ENCODE measurements around the gene TCEA2.

The TCEA2 gene

GRCh38 chr20:64035933-64036345 is 27.1 kb upstream of the TCEA2 start, which contains the start of gene C20orf204:
Gene C20orf204 (plus strand): TSS chr20:64036182. CDS start chr20:64036324, 142 bp downstream.
- no peak for DNase-seq (ENCODE audit: low read depth)

GRCh38 chr20:64036346-64037198 is 26.4 kb upstream of the TCEA2 start:
- no peak for DNase-seq (ENCODE audit: low read depth)

GRCh38 chr20:64037199-64037497 is 25.9 kb upstream of the TCEA2 start:
- no peak for DNase-seq (ENCODE audit: low read depth)

- DNase-seq (ENCODE audit: low read depth): no peak
Observed at GRCh38 chr20:64037498-64038213, 25.3 kb upstream of the TCEA2 start.

- no peak for DNase-seq (ENCODE audit: low read depth)
Observed at GRCh38 chr20:64038224-64038564, 24.8 kb upstream of the TCEA2 start.

GRCh38 chr20:64038565-64039292 is 24.3 kb upstream of the TCEA2 start:
- peak; percentile 68 for DNase-seq (ENCODE audit: low read depth)

GRCh38 chr20:64039293-64040160 is 23.5 kb upstream of the TCEA2 start:
- DNase-seq (ENCODE audit: low read depth): no peak

GRCh38 chr20:64040231-64041039 is 22.6 kb upstream of the TCEA2 start:
- DNase-seq (ENCODE audit: low read depth): no peak

GRCh38 chr20:64041040-64041780 is 21.8 kb upstream of the TCEA2 start:
- no peak for DNase-seq (ENCODE audit: low read depth)

GRCh38 chr20:64041781-64042053 is 21.3 kb upstream of the TCEA2 start:
- no peak for DNase-seq (ENCODE audit: low read depth)

GRCh38 chr20:64042054-64042781 is 20.8 kb upstream of the TCEA2 start:
- DNase-seq (ENCODE audit: low read depth): no peak

- no peak for DNase-seq (ENCODE audit: low read depth)
Observed at GRCh38 chr20:64043768-64044167, 19.2 kb upstream of the TCEA2 start.

GRCh38 chr20:64044484-64045247 is 18.3 kb upstream of the TCEA2 start:
- DNase-seq (ENCODE audit: low read depth): no peak

- no peak for DNase-seq (ENCODE audit: low read depth)
Observed at GRCh38 chr20:64045346-64046011, 17.5 kb upstream of the TCEA2 start.

- no peak for DNase-seq (ENCODE audit: low read depth)
Observed at GRCh38 chr20:64047046-64047389, 16.0 kb upstream of the TCEA2 start.

GRCh38 chr20:64047968-64048401 is 15.0 kb upstream of the TCEA2 start:
- no peak for DNase-seq (ENCODE audit: low read depth)

- no peak for DNase-seq (ENCODE audit: low read depth)
Observed at GRCh38 chr20:64048402-64049044, 14.5 kb upstream of the TCEA2 start.
